ENCODE measurements around the gene ABI2.

ABI2 gene

DNA sequence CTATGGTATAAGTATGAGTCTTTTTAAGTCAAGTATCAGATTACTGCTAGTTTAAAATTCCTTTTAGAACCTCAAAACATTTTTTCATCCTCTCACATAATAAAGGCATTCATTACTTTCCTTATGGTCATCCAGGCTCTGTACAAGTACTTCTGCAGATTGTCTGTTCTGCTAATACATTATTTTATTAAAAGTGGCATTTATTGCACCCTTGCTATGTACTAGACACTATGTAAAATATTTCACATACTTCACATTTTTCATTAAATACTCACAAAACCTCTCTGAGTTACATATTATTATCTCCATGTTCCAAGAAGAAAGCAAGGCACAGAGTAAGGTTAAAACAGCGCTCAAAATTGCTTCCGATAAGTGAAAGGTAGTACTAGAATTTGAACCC, 122.8 kb downstream of the ABI2 start:
- no peak overlapping the region for H3K9ac ChIP-seq (ENCODE audit: low read length)
- H3K36me3 ChIP-seq (ENCODE audit: insufficient read depth, low read length) = no peaks in the 10 kb centered on the region
- no peak overlapping the region for H3K4me2 ChIP-seq (ENCODE audit: low read length)
- H3K27ac ChIP-seq (ENCODE audit: low read depth, low read length, poor library complexity, severe bottlenecking) = no peak overlapping the region
- H3K4me3 ChIP-seq (ENCODE audit: low read depth, low read length, poor library complexity, severe bottlenecking) = no peak overlapping the region
- H3K27me3 ChIP-seq (ENCODE audit: insufficient read depth, low read length) = no peaks in the 10 kb centered on the region
- H4K20me1 ChIP-seq (ENCODE audit: insufficient read depth, low read length) = no peaks in the 10 kb centered on the region
- peaks cover 4% of the 10 kb centered on the region for H3K4me1 ChIP-seq (ENCODE audit: insufficient read depth, low read length, severe bottlenecking)
- no peaks in the 10 kb centered on the region for H3F3A ChIP-seq (ENCODE audit: insufficient read depth, low read length)
- H3K9me3 ChIP-seq (ENCODE audit: low read length) = no peaks in the 10 kb centered on the region
- no peak overlapping the region for H2AFZ ChIP-seq (ENCODE audit: low read length)
- no peak for TF ChIP-seq EZH2 (IDR thresholded peaks at IDR 0.05; ENCODE audit: borderline replicate concordance, low read length)
- no peak for TF ChIP-seq CTCF (IDR thresholded peaks at IDR 0.05; ENCODE audit: low read length)
- H3K79me2 ChIP-seq (ENCODE audit: insufficient read depth, low read length) = no peaks in the 10 kb centered on the region
- H3K9me2 ChIP-seq (ENCODE audit: low read depth, low read length) = no peaks in the 10 kb centered on the region

GRCh38 chr2:203451689-203452088, 123.5 kb downstream of the ABI2 start:
- H3K79me2 ChIP-seq (ENCODE audit: insufficient read depth, low read length) = no peaks in the 10 kb centered on the region
- no peak overlapping the region for H3K9ac ChIP-seq (ENCODE audit: low read length)
- no peaks in the 10 kb centered on the region for H3K36me3 ChIP-seq (ENCODE audit: insufficient read depth, low read length)
- no peaks in the 10 kb centered on the region for H3K9me2 ChIP-seq (ENCODE audit: low read depth, low read length)
- no peak overlapping the region for H3K4me2 ChIP-seq (ENCODE audit: low read length)
- H4K20me1 ChIP-seq (ENCODE audit: insufficient read depth, low read length) = no peaks in the 10 kb centered on the region
- H3K27me3 ChIP-seq (ENCODE audit: insufficient read depth, low read length) = no peaks in the 10 kb centered on the region
- no peak overlapping the region for H2AFZ ChIP-seq (ENCODE audit: low read length)
- no peaks in the 10 kb centered on the region for H3F3A ChIP-seq (ENCODE audit: insufficient read depth, low read length)
- no peak overlapping the region for H3K4me3 ChIP-seq (ENCODE audit: low read depth, low read length, poor library complexity, severe bottlenecking)
- H3K9me3 ChIP-seq (ENCODE audit: low read length) = no peaks in the 10 kb centered on the region
- TF ChIP-seq CTCF (IDR thresholded peaks at IDR 0.05; ENCODE audit: low read length) (no peak), EZH2 (IDR thresholded peaks at IDR 0.05; ENCODE audit: borderline replicate concordance, low read length) (no peak)
- H3K4me1 ChIP-seq (ENCODE audit: insufficient read depth, low read length, severe bottlenecking) = peaks cover 4% of the 10 kb centered on the region
- no peak overlapping the region for H3K27ac ChIP-seq (ENCODE audit: low read depth, low read length, poor library complexity, severe bottlenecking)

GRCh38 chr2:203453858-203454451, 125.8 kb downstream of the ABI2 start:
- Histone ChIP-seq H2AFZ (ENCODE audit: low read length) (no peak overlapping the region), H3K27ac (ENCODE audit: low read depth, low read length, poor library complexity, severe bottlenecking) (no peak overlapping the region), H3K27me3 (ENCODE audit: insufficient read depth, low read length) (no peaks in the 10 kb centered on the region), H4K20me1 (ENCODE audit: insufficient read depth, low read length) (no peaks in the 10 kb centered on the region), H3K9me3 (ENCODE audit: low read length) (no peaks in the 10 kb centered on the region), H3K4me1 (ENCODE audit: insufficient read depth, low read length, severe bottlenecking) (peaks cover 4% of the 10 kb centered on the region), H3K4me2 (ENCODE audit: low read length) (no peak overlapping the region), H3K36me3 (ENCODE audit: insufficient read depth, low read length) (no peaks in the 10 kb centered on the region), H3K9ac (ENCODE audit: low read length) (no peak overlapping the region), H3K4me3 (ENCODE audit: low read depth, low read length, poor library complexity, severe bottlenecking) (no peak overlapping the region), H3K9me2 (ENCODE audit: low read depth, low read length) (no peaks in the 10 kb centered on the region), H3K79me2 (ENCODE audit: insufficient read depth, low read length) (no peaks in the 10 kb centered on the region), H3F3A (ENCODE audit: insufficient read depth, low read length) (no peaks in the 10 kb centered on the region)
- TF ChIP-seq CTCF (IDR thresholded peaks at IDR 0.05; ENCODE audit: low read length) (peak; percentile 83), EZH2 (IDR thresholded peaks at IDR 0.05; ENCODE audit: borderline replicate concordance, low read length) (no peak)

Measured in OCI-LY1 (cell line).